Ovary (tissue), 3 donors: Measurements from ENCODE around the gene DPF3.

Experiments used
- EP300 ChIP-seq: sonication (generic); formaldehyde crosslinking; IDR thresholded peaks from one replicate; pipeline ENCODE4 v1.6.1; 2017; ENCODE audit warnings: antibody characterized with exemption
- POLR2A ChIP-seq: fragments of 450-650 bp; IDR thresholded peaks from one replicate; pipeline ENCODE4 v1.6.1; 2017; ENCODE audit warnings: antibody characterized with exemption, mild to moderate bottlenecking, moderate library complexity
- TF ChIP-seq, protein P1 (sequence below), 3 donors: fragments of 450-650 bp in 2 of 3; fragments of 200-600 bp in 1 of 3; IDR thresholded peaks; one replicate each; pipeline versions ENCODE4 v1.5.1 to v1.8.0; 2016 to 2022; ENCODE audit warnings: antibody characterized with exemption in 3 of 3, mild to moderate bottlenecking in 1 of 3
- donor health status: DM: no; HTN: no; CAD: no.

DNA sequence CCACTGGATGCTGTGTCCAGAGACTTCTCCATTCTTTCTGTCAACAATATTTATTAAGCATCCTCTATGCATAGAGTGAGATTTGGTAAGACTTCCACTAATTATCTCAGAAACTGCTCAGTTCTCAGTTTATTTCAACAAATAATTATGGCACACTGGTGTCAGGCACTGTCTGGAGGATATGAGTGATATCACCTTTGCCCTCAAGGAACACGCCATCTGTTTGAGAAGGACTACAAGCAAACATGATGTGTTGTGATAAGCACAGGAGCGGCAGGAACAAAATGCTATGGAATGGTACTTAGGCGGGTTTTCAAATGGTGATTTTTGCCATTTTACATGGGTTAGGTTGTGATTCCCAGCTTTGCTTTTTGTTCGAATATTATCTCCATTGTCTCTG, 229.2 kb downstream of the DPF3 start:
- TF ChIP-seq, protein P1, sequence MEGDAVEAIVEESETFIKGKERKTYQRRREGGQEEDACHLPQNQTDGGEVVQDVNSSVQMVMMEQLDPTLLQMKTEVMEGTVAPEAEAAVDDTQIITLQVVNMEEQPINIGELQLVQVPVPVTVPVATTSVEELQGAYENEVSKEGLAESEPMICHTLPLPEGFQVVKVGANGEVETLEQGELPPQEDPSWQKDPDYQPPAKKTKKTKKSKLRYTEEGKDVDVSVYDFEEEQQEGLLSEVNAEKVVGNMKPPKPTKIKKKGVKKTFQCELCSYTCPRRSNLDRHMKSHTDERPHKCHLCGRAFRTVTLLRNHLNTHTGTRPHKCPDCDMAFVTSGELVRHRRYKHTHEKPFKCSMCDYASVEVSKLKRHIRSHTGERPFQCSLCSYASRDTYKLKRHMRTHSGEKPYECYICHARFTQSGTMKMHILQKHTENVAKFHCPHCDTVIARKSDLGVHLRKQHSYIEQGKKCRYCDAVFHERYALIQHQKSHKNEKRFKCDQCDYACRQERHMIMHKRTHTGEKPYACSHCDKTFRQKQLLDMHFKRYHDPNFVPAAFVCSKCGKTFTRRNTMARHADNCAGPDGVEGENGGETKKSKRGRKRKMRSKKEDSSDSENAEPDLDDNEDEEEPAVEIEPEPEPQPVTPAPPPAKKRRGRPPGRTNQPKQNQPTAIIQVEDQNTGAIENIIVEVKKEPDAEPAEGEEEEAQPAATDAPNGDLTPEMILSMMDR (IDR thresholded peaks at IDR 0.05): no peak
- TF ChIP-seq POLR2A (no peak), EP300 (no peak)
